T47D (cell line): ENCODE measurements around the gene MT3.
A peak's percentile ranks its signal among the peaks of the same experiment; 100 is the strongest.

ENCODE experiments used
- DNase-seq, 2 experiments: peaks; one replicate each; pipeline versions ENCODE4 v3.0.0 to v3.0.0-alpha.2; 2011 to 2012; ENCODE audit warnings: low read depth in 1 of 2, low spot score in 1 of 2
- JUND ChIP-seq: IDR thresholded peaks from 2 replicates; pipeline ENCODE4 v1.6.1; 2012; ENCODE audit warnings: low read depth
- in situ Hi-C: cut with HindIII; loops from 2 replicates; pipeline ENCODE4 v1.10.0; 2016; ENCODE audit warnings: low sequenced_read_pairs, low pct_unique_long_range_greater_than_20kb

The MT3 gene

DNA sequence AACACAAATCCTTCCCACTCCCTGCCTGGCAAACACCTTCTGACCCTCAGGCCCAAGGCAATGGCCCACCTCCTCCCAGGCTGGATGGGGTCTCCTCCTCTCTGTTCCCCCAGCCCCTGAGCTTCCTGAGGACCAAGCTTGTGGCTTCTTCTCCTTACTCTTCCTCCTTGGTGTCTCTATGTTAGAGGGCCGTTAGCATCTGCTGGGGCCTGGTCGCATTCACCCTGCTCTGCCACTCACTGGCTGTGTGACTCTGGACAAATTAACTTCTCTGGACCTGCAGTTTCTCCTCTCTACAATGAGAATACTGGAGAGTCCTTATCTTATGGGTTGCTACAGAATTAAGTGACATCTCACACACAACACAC lies 18.3 kb downstream of the MT3 start:
- no peak for DNase-seq
- TF ChIP-seq JUND: no peak
- in situ Hi-C loops: no loop called here

DNA sequence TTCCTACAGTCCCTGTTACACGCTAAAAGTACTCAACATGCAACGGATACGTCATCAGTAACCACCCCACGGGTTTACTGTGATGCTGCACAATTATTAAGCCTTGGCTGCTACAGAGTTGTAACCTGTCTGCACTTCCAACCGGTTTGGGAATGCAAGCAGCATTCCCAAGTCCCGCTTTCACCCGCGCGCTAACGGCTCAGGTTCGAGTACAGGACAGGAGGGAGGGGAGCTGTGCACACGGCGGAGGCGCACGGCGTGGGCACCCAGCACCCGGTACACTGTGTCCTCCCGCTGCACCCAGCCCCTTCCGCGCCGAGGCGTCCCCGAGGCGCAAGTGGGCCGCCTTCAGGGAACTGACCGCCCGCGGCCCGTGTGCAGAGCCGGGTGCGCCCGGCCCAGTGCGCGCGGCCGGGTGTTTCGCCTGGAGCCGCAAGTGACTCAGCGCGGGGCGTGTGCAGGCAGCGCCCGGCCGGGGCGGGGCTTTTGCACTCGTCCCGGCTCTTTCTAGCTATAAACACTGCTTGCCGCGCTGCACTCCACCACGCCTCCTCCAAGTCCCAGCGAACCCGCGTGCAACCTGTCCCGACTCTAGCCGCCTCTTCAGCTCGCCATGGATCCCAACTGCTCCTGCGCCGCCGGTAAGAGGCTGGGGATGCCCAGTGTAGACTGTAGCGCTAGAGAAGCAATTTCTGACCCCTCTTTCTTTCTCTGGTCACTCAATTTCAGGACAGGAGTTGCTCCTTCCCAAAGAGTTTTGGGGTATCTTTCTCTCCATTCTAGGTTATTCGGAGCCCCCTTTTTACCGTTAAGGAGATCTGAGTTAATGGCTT lies 18.9 kb downstream of the MT3 start, which contains the start of gene MT2A:
Gene MT2A (plus strand): TSS at position 542 of the 833 bp plus-strand sequence. CDS start 72 bp downstream, at position 614.
- no peak for TF ChIP-seq JUND
- DNase-seq: peak; percentile 78 to 95
- in situ Hi-C loops: no loop called here

DNA sequence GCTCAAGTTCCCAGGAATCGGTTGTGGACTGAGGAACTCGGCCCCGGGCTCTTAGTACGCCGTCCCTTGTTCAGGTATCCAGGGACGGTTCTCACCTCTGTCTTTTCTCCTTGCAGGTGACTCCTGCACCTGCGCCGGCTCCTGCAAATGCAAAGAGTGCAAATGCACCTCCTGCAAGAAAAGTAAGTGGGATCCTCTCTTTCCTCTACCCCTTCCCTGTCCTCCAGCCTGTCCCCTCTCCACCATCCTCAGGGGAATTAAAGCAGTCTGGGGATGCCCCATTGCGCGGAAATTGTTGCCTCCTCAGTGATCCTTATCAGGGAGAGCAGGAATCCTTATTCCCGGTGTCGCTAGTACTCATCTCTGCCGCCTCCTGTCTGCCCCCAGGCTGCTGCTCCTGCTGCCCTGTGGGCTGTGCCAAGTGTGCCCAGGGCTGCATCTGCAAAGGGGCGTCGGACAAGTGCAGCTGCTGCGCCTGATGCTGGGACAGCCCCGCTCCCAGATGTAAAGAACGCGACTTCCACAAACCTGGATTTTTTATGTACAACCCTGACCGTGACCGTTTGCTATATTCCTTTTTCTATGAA lies 19.6 kb downstream of the MT3 start:
- DNase-seq: no peak
- TF ChIP-seq JUND: no peak
- in situ Hi-C loops: no loop called here

DNA sequence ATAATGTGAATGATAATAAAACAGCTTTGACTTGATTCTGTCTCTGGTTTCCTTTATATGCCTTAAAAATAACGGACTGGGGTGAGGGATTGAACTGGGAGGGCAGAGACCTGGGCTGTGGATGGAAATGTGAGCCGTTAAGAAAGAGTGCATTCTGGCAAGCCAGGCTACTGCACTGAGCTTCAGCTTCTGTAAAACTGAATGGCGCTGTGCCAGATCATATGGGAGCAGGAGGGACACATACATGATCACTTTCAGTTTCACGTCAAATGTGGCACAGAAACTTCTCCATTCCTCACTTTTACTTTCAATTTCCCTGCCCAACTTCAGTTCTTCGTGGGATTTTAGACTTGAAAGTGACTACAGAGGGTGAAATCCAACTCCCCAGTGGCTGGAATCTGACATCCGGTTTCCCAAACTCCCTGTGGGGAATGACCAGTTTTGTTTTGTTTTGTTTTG lies 20.2 kb downstream of the MT3 start:
- DNase-seq: peak in 1 of 2 experiments; percentile 58
- in situ Hi-C loops: no loop called here
- TF ChIP-seq JUND: no peak

DNA sequence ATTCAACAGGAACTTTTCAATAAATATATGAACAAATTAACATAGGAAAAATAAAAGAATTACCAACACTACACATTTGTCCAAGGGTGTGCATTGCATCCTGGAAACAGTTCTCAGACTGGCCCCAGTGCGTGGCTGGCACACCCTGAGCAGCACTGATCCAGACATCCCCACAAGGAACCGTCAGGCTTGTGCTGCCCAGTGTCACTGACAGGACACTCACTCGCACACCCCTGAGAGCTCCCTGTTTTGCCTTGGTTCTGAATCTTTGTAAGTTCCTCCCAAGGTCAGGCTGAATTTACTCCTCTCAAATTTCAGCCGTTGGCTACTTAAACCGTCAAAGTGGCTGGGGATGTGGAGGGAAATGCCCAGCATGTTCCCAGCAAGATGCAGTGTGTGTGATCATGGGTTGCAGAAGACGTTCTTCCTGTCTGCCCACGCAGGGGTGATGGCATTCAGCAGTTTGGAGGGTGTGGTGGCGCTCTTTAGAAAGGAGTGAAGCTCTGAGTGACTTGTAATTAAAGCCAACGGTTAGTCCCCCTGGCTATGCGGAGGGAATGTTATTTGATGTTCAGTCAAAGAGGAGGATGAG lies 20.8 kb downstream of the MT3 start:
- DNase-seq: peak in 1 of 2 experiments; percentile 87
- no peak for TF ChIP-seq JUND
- in situ Hi-C loops: no loop called here

DNA sequence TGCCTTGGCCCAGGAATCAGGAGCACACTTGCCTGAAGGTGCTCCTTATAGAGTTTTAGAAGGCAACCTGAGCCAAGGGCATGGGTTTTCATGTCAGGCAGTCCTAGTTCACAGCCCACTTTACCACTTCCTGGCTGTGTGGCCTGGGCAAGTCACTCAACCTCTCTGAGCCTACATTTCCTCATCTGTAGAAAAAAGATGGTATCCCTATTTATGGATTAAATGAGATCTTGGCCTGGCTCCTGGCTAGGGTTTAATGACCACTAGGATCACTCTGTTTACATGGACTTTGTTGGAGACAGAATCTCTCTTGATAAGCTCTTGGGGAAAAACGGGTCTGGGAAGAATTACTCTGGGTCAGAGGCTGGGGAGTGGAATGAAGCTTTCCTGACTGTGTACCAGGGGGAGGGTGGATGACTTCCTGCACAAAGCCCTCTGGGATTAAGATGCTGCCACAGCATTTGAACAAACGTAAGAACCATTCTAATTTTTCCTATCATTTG lies 21.3 kb downstream of the MT3 start:
- in situ Hi-C loops: no loop called here
- DNase-seq: no peak
- no peak for TF ChIP-seq JUND

DNA sequence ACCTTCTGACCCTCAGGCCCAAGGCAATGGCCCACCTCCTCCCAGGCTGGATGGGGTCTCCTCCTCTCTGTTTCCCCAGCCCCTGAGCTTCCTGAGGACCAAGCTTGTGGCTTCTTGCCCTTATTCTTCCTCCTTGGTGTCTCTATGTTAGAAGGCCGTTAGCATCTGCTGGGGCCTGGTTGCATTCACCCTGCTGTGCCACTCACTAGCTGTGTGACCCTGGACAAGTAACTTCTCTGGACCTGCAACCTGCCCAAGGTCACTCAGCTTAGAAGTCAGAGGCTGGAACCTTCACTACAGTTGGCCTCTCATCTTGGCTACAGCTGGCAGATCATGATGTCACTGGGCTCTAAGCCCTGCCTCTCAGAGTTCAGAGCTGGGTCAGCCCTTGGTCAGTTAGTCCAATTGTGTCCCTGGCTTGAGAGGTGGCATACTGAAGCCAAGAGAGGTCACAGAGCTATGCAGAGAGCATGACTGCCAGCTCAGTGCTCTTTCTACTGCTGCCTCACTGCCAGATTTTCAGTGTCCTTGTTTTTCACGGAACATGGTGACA lies 22.0 kb downstream of the MT3 start:
- no peak for TF ChIP-seq JUND
- peak in 1 of 2 experiments; percentile 79 for DNase-seq
- in situ Hi-C loops: no loop called here

DNA sequence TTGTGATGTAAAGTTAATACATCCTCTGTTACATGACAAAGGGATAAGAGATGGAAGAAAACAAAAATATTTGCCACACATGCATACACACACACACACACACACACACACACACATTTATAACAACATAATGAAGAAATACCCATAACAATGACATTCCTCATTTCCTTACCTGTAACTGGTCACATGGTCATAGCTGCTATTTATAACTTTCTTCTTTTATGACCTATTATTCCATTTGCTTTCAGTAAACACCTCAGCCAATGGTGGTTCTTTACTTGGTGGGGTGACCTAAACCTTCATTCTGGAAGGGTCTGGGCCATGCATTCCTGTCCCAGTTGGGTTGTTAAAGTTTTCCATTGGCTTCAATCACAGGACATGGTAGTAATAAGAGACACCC lies 24.4 kb downstream of the MT3 start:
- in situ Hi-C loops: no loop called here
- DNase-seq: no peak
- no peak for TF ChIP-seq JUND

DNA sequence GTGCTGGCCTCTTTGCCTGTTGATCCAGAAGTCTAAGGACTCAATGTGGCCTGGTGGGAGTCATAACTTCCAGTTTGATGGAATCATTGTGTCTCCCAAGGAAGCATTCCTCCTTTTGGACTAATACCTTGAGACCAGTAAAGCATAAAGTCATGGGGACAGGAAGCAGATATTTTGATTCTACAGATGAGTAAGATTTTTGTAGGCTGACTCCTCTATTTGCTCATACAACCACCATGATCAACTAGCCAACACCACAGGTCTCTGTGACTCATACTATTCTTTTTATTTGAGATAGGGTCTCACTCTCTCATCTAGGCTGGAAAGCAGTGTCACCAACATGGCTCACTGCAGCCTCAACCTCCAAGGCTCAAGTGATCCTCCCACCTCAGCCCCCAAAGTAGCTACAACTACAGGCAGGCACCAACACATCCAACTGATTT lies 25.2 kb downstream of the MT3 start:
- in situ Hi-C loops: no loop called here

DNA sequence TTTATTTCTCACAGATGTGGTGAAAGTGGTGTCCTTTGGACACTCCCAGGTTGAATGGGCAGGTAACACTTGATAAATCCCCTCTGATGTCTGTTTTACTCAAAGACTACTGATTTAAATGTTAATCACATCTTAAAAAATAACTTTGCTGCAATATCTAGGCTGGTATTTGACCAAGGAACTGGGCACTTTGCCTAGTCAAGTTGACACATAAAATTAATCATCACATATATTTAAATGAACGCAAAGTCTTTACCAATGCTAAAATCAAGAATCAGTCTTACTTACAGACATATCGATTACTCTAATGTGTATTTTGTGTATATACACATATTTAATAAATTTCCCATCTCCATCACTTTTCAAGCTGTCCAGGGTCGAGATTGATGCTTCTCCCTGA lies 26.0 kb downstream of the MT3 start:
- no peak for DNase-seq
- no peak for TF ChIP-seq JUND
- in situ Hi-C loops: no loop called here

More for the DNA sequence above, 25.2 kb downstream of the MT3 start:
- TF ChIP-seq JUND: no peak
- no peak for DNase-seq

DNA sequence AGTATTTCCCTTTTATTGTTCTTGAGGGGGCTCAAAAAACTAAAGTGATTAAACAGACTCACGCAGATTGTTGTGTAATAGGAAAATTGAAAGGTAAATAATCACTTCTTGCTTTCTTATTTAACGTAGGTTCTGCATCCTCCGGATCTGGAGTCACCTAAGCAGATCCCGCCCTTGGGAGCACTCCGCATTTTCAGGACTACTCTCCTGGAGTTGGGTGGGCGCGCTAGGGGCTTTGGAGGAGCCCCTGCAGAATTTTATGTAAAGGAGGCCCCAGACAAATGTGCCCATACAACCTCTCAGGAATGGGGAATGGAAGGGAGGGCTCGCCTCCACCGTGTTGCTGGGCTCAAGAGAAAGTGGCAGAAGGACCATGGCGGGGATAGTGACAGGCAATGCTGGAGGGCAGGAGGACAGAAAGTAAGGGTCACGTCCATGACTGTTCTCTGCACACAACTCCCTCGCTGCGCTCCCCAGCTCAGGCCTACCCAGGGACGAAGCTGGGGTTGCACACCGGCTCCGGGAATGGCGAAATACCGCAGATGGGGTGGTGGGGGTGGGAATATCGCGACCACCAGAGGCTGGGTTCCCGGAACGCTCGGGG lies 27.4 kb downstream of the MT3 start:
- TF ChIP-seq JUND: no peak
- in situ Hi-C loops: no loop called here
- no peak for DNase-seq
